ENCODE data around the gene TCF4.

GRCh38 chr18:55511277-55511676 lies 76.7 kb downstream of the TCF4 start:
- TF ChIP-seq EP300 (IDR thresholded peaks at IDR 0.05; ENCODE audit: low read depth) (no peak), CTCF (IDR thresholded peaks at IDR 0.05) (no peak), POLR2AphosphoS5 (IDR thresholded peaks at IDR 0.05) (no peak), POLR2A (IDR thresholded peaks at IDR 0.05) (no peak)
